Measurements from ENCODE around the gene TBCEL. TPM values are rescaled to one million over a fixed set of nuclear protein-coding genes. Genes with fewer than 3 reads are reported as not detected.

Gene TBCEL
- total and polyA plus RNA-seq, 2 donors (not counting 1 experiment from before 2014, with no cell fraction given) = 21.1 to 25.8 TPM

DNA sequence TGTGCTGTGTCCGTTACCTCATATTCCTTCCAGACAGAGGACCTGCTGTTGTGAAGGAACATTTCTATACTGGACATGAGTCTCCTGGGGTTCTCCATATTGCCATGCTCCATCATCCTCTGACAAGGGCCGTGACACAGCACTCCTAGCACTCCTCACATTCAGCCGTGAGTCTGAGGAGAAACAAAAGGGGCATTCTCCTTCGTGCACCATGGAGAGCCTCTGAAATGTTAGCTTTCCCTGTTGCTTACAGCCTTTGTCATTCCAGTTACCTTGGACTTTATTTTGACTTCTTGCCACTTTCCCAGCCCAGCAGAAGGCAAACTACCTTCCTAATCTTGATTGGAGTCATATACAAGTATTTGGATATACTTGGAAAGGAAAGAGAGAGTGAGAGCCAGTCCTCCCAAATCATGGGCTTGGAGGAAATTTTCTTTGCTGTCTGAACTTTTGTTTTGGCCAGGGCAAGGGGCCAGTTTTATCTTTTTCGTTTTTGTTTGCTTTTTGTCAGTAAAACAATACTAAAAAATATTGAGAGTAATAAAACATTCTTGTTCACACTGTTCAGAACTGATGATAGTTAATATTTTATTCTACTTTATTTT is 48.0 kb downstream of the TBCEL start:
- Histone ChIP-seq H3K4me1 (ENCODE audit: control insufficient read depth, extremely low read depth, insufficient read depth, low read length) (no peaks in the 10 kb centered on the region), H3K27ac (ENCODE audit: insufficient read depth, low read length) (no peak overlapping the region), H3K9me3 (ENCODE audit: control insufficient read depth, insufficient read depth, low read depth, low read length) (no peaks in the 10 kb centered on the region), H3K27me3 (ENCODE audit: control insufficient read depth, insufficient read depth, low read length) (no peaks in the 10 kb centered on the region), H3K79me2 (ENCODE audit: control insufficient read depth, insufficient read depth, low read length) (no peaks in the 10 kb centered on the region), H3K36me3 (ENCODE audit: control insufficient read depth, insufficient read depth, low read length) (no peaks in the 10 kb centered on the region), H3K9ac (ENCODE audit: insufficient read depth, low read length) (no peak overlapping the region), H3K4me2 (ENCODE audit: extremely low read depth, insufficient read depth, low read length) (no peak overlapping the region), H2AFZ (ENCODE audit: low read length) (no peak overlapping the region), H4K20me1 (ENCODE audit: control insufficient read depth, extremely low read depth, insufficient read depth, low read length) (no peaks in the 10 kb centered on the region), H3K4me3 (replicated peaks in 1 of 4; ENCODE audit: control extremely low read depth in 1 of 4, insufficient read depth in 1 of 4, low read depth in 3 of 4, low read length in 4 of 4) (no peak overlapping the region)
- TF ChIP-seq, protein P1, sequence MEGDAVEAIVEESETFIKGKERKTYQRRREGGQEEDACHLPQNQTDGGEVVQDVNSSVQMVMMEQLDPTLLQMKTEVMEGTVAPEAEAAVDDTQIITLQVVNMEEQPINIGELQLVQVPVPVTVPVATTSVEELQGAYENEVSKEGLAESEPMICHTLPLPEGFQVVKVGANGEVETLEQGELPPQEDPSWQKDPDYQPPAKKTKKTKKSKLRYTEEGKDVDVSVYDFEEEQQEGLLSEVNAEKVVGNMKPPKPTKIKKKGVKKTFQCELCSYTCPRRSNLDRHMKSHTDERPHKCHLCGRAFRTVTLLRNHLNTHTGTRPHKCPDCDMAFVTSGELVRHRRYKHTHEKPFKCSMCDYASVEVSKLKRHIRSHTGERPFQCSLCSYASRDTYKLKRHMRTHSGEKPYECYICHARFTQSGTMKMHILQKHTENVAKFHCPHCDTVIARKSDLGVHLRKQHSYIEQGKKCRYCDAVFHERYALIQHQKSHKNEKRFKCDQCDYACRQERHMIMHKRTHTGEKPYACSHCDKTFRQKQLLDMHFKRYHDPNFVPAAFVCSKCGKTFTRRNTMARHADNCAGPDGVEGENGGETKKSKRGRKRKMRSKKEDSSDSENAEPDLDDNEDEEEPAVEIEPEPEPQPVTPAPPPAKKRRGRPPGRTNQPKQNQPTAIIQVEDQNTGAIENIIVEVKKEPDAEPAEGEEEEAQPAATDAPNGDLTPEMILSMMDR (conservative IDR thresholded peaks at IDR 0.05 in 1 of 2, IDR thresholded peaks at IDR 0.05 in 1 of 2; ENCODE audit: low read depth in 1 of 2, low read length in 2 of 2) = no peak
- TF ChIP-seq EZH2 (IDR thresholded peaks at IDR 0.05; ENCODE audit: low read length, missing control alignments) = no peak
- no peak for DNase-seq (ENCODE audit: low read depth in 2 of 2)

- H3K4me1 ChIP-seq (ENCODE audit: control insufficient read depth, extremely low read depth, insufficient read depth, low read length) = no peaks in the 10 kb centered on the region
- H3K27me3 ChIP-seq (ENCODE audit: control insufficient read depth, insufficient read depth, low read length) = no peaks in the 10 kb centered on the region
- H3K9me3 ChIP-seq (ENCODE audit: control insufficient read depth, insufficient read depth, low read depth, low read length) = no peaks in the 10 kb centered on the region
- DNase-seq (ENCODE audit: low read depth in 2 of 2) = no peak
- no peaks in the 10 kb centered on the region for H3K36me3 ChIP-seq (ENCODE audit: control insufficient read depth, insufficient read depth, low read length)
- H3K27ac ChIP-seq (ENCODE audit: insufficient read depth, low read length) = no peak overlapping the region
- H2AFZ ChIP-seq (ENCODE audit: low read length) = no peak overlapping the region
- TF ChIP-seq EZH2 (IDR thresholded peaks at IDR 0.05; ENCODE audit: low read length, missing control alignments) = no peak
- TF ChIP-seq, protein P1 (conservative IDR thresholded peaks at IDR 0.05 in 1 of 2, IDR thresholded peaks at IDR 0.05 in 1 of 2; ENCODE audit: low read depth in 1 of 2, low read length in 2 of 2) = no peak
- H3K79me2 ChIP-seq (ENCODE audit: control insufficient read depth, insufficient read depth, low read length) = no peaks in the 10 kb centered on the region
- no peak overlapping the region for H3K4me3 ChIP-seq (replicated peaks in 1 of 4; ENCODE audit: control extremely low read depth in 1 of 4, insufficient read depth in 1 of 4, low read depth in 3 of 4, low read length in 4 of 4)
- no peak overlapping the region for H3K4me2 ChIP-seq (ENCODE audit: extremely low read depth, insufficient read depth, low read length)
- H4K20me1 ChIP-seq (ENCODE audit: control insufficient read depth, extremely low read depth, insufficient read depth, low read length) = no peaks in the 10 kb centered on the region
- H3K9ac ChIP-seq (ENCODE audit: insufficient read depth, low read length) = no peak overlapping the region
Observed at GRCh38 chr11:121081321-121081720, 57.4 kb downstream of the TBCEL start.

DNA sequence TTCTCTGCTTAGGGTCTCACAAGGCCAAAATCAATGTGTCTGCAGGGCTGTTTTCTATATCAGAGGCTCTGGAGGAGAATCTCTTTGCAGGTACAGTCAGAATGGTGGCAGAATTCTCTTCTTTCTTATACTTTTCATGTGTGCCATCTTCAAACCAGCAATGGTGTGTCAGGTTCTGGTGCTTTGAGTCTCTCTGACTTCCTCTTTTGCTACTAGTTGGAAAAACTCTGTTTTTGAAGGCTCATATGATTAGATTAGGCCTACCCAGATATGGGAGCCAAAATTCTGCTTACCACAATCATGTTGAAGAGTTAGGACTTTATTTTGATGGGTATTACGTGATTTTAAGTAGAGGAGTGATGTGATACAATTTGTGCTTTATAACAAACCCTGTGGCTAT is 58.3 kb downstream of the TBCEL start:
- Histone ChIP-seq H3K9ac (ENCODE audit: insufficient read depth, low read length) (no peak overlapping the region), H3K27me3 (ENCODE audit: control insufficient read depth, insufficient read depth, low read length) (no peaks in the 10 kb centered on the region), H4K20me1 (ENCODE audit: control insufficient read depth, extremely low read depth, insufficient read depth, low read length) (no peaks in the 10 kb centered on the region), H3K4me3 (replicated peaks in 1 of 4; ENCODE audit: control extremely low read depth in 1 of 4, insufficient read depth in 1 of 4, low read depth in 3 of 4, low read length in 4 of 4) (no peak overlapping the region), H3K27ac (ENCODE audit: insufficient read depth, low read length) (no peak overlapping the region), H3K36me3 (ENCODE audit: control insufficient read depth, insufficient read depth, low read length) (no peaks in the 10 kb centered on the region), H3K4me1 (ENCODE audit: control insufficient read depth, extremely low read depth, insufficient read depth, low read length) (no peaks in the 10 kb centered on the region), H3K9me3 (ENCODE audit: control insufficient read depth, insufficient read depth, low read depth, low read length) (no peaks in the 10 kb centered on the region), H3K79me2 (ENCODE audit: control insufficient read depth, insufficient read depth, low read length) (no peaks in the 10 kb centered on the region), H2AFZ (ENCODE audit: low read length) (no peak overlapping the region), H3K4me2 (ENCODE audit: extremely low read depth, insufficient read depth, low read length) (no peak overlapping the region)
- no peak for DNase-seq (ENCODE audit: low read depth in 2 of 2)
- TF ChIP-seq, protein P1 (conservative IDR thresholded peaks at IDR 0.05 in 1 of 2, IDR thresholded peaks at IDR 0.05 in 1 of 2; ENCODE audit: low read depth in 1 of 2, low read length in 2 of 2) = no peak
- TF ChIP-seq EZH2 (IDR thresholded peaks at IDR 0.05; ENCODE audit: low read length, missing control alignments) = no peak
